IMR-90 (cell line): ENCODE measurements around the gene CCDC60. TPM values are rescaled to one million over a fixed set of nuclear protein-coding genes. Genes with fewer than 3 reads are reported as not detected.

Experiments
- ATAC-seq: fragments of 200-7000 bp; cut with Tn5 transposase; 2 replicates; pipeline ENCODE4 v1.9.1; 2020; ENCODE audit warnings: low read depth, mild to moderate bottlenecking, moderate library complexity
- BruUV-seq: library from RNA; stranded (reverse); fragments of 400-500 nt; replicated peaks from 2 replicates; lab custom pipeline; 2021; lab: Mats Ljungman, UMichigan
- CTCF ChIA-PET: fragments of 300-600 bp; formaldehyde crosslinking; extraction: SDS; loops from one replicate; lab custom pipeline; 2021; ENCODE audit warnings: antibody characterized with exemption; lab: Yijun Ruan, JAX
- POLR2A ChIA-PET: fragments of 300-600 bp; sonication (Branson Sonifier 250); formaldehyde crosslinking; loops from one replicate; lab custom pipeline; 2022; ENCODE audit warnings: antibody characterized with exemption; ENCODE audit not compliant: unreplicated experiment; lab: Charles Lee
- DNase-seq: peaks from one replicate; pipeline ENCODE4 v3.0.0; 2013
- H2AFZ ChIP-seq: replicated peaks from 2 replicates; pipeline ENCODE3; 2013; ENCODE audit warnings: low read length, mild to moderate bottlenecking; ENCODE audit not compliant: poor library complexity
- H2AK5ac ChIP-seq: 2 replicates; pipeline ENCODE4 v1.6.1; 2013; ENCODE audit warnings: low read depth, low read length, inconsistent platforms
- H2AK9ac ChIP-seq: replicated peaks from 2 replicates; pipeline ENCODE3; 2013; ENCODE audit warnings: mild to moderate bottlenecking, low read depth, low read length, moderate library complexity; ENCODE audit not compliant: poor library complexity
- H2BK120ac ChIP-seq: 2 replicates; pipeline ENCODE4 v1.6.1; 2013; ENCODE audit warnings: low read depth, low read length, inconsistent platforms
- H2BK15ac ChIP-seq: 3 replicates; pipeline ENCODE4 v1.6.1; 2013; ENCODE audit warnings: low read depth, low read length, inconsistent platforms
- H2BK20ac ChIP-seq: 2 replicates; pipeline ENCODE4 v1.6.1; 2013; ENCODE audit warnings: low read depth, mild to moderate bottlenecking, inconsistent platforms, low read length, moderate library complexity
- H2BK5ac ChIP-seq: 2 replicates; pipeline ENCODE4 v1.6.1; 2013; ENCODE audit warnings: mild to moderate bottlenecking, low read depth, low read length, inconsistent platforms; ENCODE audit not compliant: poor library complexity, severe bottlenecking
- H3K14ac ChIP-seq: replicated peaks from 2 replicates; pipeline ENCODE4 v1.6.1; 2013; ENCODE audit warnings: low read depth, low read length, inconsistent platforms
- H3K18ac ChIP-seq: 2 replicates; pipeline ENCODE4 v1.6.1; 2013; ENCODE audit warnings: low read depth, low read length, control low read depth
- H3K23ac ChIP-seq: 2 replicates; pipeline ENCODE4 v1.6.1; 2013; ENCODE audit warnings: low read depth, low read length, inconsistent platforms
- H3K27ac ChIP-seq: 2 replicates; pipeline ENCODE4 v1.5.1; 2013; ENCODE audit warnings: mild to moderate bottlenecking, control low read depth, low read length; ENCODE audit not compliant: insufficient read depth
- H3K27me3 ChIP-seq: 2 replicates; pipeline ENCODE4 v1.6.1; 2013; ENCODE audit warnings: low read length; ENCODE audit not compliant: control insufficient read depth, insufficient read depth
- H3K36me3 ChIP-seq: 2 replicates; pipeline ENCODE4 v1.6.1; 2013; ENCODE audit warnings: low read length, mixed read lengths; ENCODE audit not compliant: control insufficient read depth, insufficient read depth
- H3K4ac ChIP-seq: 2 replicates; pipeline ENCODE4 v1.6.1; 2013; ENCODE audit warnings: low read depth, low read length, inconsistent platforms
- H3K4me1 ChIP-seq: 2 replicates; pipeline ENCODE4 v1.6.1; 2013; ENCODE audit warnings: low read length, mixed read lengths; ENCODE audit not compliant: control insufficient read depth, insufficient read depth
- H3K4me2 ChIP-seq: 2 replicates; pipeline ENCODE4 v1.6.1; 2013; ENCODE audit warnings: low read depth, mild to moderate bottlenecking, control low read depth, low read length, moderate library complexity
- H3K4me3 ChIP-seq: 2 replicates; pipeline ENCODE4 v1.5.1; 2013; ENCODE audit warnings: low read depth, mild to moderate bottlenecking, control low read depth, low read length, moderate library complexity; ENCODE audit not compliant: insufficient read depth
- H3K56ac ChIP-seq: 2 replicates; pipeline ENCODE4 v1.6.1; 2013; ENCODE audit warnings: low read length, inconsistent platforms; ENCODE audit not compliant: insufficient read depth; ENCODE audit errors: extremely low read depth
- H3K79me1 ChIP-seq, 2 experiments: 2 replicates each; pipeline ENCODE4 v1.6.1; 2013; ENCODE audit warnings: low read length in 2 of 2, inconsistent platforms in 1 of 2, low read depth in 1 of 2
- H3K9ac ChIP-seq: 2 replicates; pipeline ENCODE4 v1.6.1; 2013; ENCODE audit warnings: low read depth, low read length, control low read depth
- H3K9me1 ChIP-seq: 2 replicates; pipeline ENCODE4 v1.6.1; 2013; ENCODE audit warnings: low read length, inconsistent platforms; ENCODE audit not compliant: insufficient read depth
- H3K9me3 ChIP-seq: 2 replicates; pipeline ENCODE4 v1.6.1; 2013; ENCODE audit warnings: low read length; ENCODE audit not compliant: control insufficient read depth, insufficient read depth
- H4K20me1 ChIP-seq: 2 replicates; pipeline ENCODE4 v1.6.1; 2013; ENCODE audit warnings: low read length, inconsistent platforms; ENCODE audit not compliant: insufficient read depth
- H4K5ac ChIP-seq: 2 replicates; pipeline ENCODE4 v1.6.1; 2013; ENCODE audit warnings: mild to moderate bottlenecking, low read depth, low read length, control low read depth
- H4K8ac ChIP-seq, 2 experiments: 2 replicates each; pipeline ENCODE4 v1.6.1; 2013; ENCODE audit warnings: low read depth in 2 of 2, low read length in 2 of 2, control low read depth in 1 of 2, inconsistent platforms in 1 of 2
- H4K91ac ChIP-seq: 2 replicates; pipeline ENCODE4 v1.6.1; 2013; ENCODE audit warnings: low read depth, low read length, inconsistent platforms; ENCODE audit not compliant: insufficient read depth
- BHLHE40 ChIP-seq: fragments of 150-350 bp; IDR thresholded peaks from 2 replicates; pipeline ENCODE4 v1.6.1; 2016; ENCODE audit warnings: mild to moderate bottlenecking, low read depth, low read length
- MAZ ChIP-seq: IDR thresholded peaks from 2 replicates; pipeline ENCODE4 v1.6.1; 2012; ENCODE audit warnings: low read depth, mild to moderate bottlenecking, low read length, improper control_type of control experiment, moderate library complexity, borderline replicate concordance
- WGBS, 2 experiments: methylation state at CpG; one replicate each; pipeline versions ENCODE4 v1.1.5 to v1.1.7; 2013; ENCODE audit warnings: missing lambda C conversion rate in 2 of 2; ENCODE audit not compliant: insufficient read length in 1 of 2; ENCODE audit errors: extremely low coverage in 2 of 2; 5-methylcytosine and 5-hydroxymethylcytosine counted together
- dilution Hi-C: fragments of 300-500 bp; cut with HindIII; formaldehyde crosslinking; loops from one replicate; pipeline ENCODE4 v1.14.3; 2018; ENCODE audit warnings: low sequenced_read_pairs; ENCODE audit not compliant: unreplicated experiment
- in situ Hi-C: fragments of 300-500 bp; cut with MboI; formaldehyde crosslinking; loops from 3 replicates; pipeline ENCODE4 v1.14.3; 2019; ENCODE audit warnings: low sequenced_read_pairs, inconsistent platforms, mixed read lengths
- intact Hi-C: fragments of 100-400 bp; cut with micrococcal nuclease; formaldehyde crosslinking; loops from 2 replicates; pipeline ENCODE4 v1.10.0; 2022
- polyA plus RNA-seq, 3 experiments: library from polyadenylated mRNA; depleted of rRNA; stranded (reverse); fragments of >200 nt; gene quantifications; 2 replicates each; pipeline ENCODE4 v1.2.3, GENCODE V29; 2012; ENCODE audit warnings: low replicate concordance in 1 of 3
- total RNA-seq: library from RNA; depleted of rRNA; stranded (reverse); fragments of >200 nt; gene quantifications from 2 replicates; pipeline ENCODE4 v1.2.3, GENCODE V29; 2012

CCDC60 gene
- total and polyA plus RNA-seq, 2 of the 4 experiments (the other 2 are of a cell fraction): not detected

GRCh38 chr12:119341020-119341419, 6.5 kb downstream of the CCDC60 start:
- no peak overlapping the region for H2AK9ac ChIP-seq
- in situ Hi-C loops: no loop called here
- 51% methylated on average over 2 of the region's 5 CpGs; no CpG with 5 or more reads in 1 of the 2 experiments for WGBS, 2 experiments
- dilution Hi-C loops: no loop called here
- no peak for TF ChIP-seq BHLHE40
- no peak for TF ChIP-seq MAZ
- no peak overlapping the region for H3K4ac ChIP-seq
- H4K20me1 ChIP-seq: no peaks in the 10 kb centered on the region
- H4K5ac ChIP-seq: no peak overlapping the region
- H3K4me2 ChIP-seq: no peak overlapping the region
- H3K4me3 ChIP-seq: no peak overlapping the region
- no peak overlapping the region for H2BK120ac ChIP-seq
- no peaks in the 10 kb centered on the region for H3K9me1 ChIP-seq
- no TSS peak for BruUV-seq
- no peak overlapping the region for H3K14ac ChIP-seq
- H4K91ac ChIP-seq: no peak overlapping the region
- H2BK15ac ChIP-seq: no peak overlapping the region
- H3K9me3 ChIP-seq: peaks cover 18% of the 10 kb centered on the region
- ChIA-PET POLR2A (no interaction called here), CTCF (no interaction called here)
- H3K56ac ChIP-seq: no peak overlapping the region
- no peaks in the 10 kb centered on the region for H3K4me1 ChIP-seq
- no peak overlapping the region for H3K9ac ChIP-seq
- no peak overlapping the region for H2AK5ac ChIP-seq
- no peak overlapping the region for H3K27ac ChIP-seq
- intact Hi-C loops: no loop called here
- DNase-seq (no peak), ATAC-seq (no peak)
- H2AFZ ChIP-seq: no peak overlapping the region
- H4K8ac ChIP-seq: no peak overlapping the region
- no peak overlapping the region for H2BK5ac ChIP-seq
- H3K79me1 ChIP-seq: no peaks in the 10 kb centered on the region
- H2BK20ac ChIP-seq: no peak overlapping the region
- no peak overlapping the region for H3K23ac ChIP-seq
- H3K36me3 ChIP-seq: no peaks in the 10 kb centered on the region
- no peaks in the 10 kb centered on the region for H3K27me3 ChIP-seq
- no peak overlapping the region for H3K18ac ChIP-seq
